ENCODE results near the gene RAD51B.

DNA sequence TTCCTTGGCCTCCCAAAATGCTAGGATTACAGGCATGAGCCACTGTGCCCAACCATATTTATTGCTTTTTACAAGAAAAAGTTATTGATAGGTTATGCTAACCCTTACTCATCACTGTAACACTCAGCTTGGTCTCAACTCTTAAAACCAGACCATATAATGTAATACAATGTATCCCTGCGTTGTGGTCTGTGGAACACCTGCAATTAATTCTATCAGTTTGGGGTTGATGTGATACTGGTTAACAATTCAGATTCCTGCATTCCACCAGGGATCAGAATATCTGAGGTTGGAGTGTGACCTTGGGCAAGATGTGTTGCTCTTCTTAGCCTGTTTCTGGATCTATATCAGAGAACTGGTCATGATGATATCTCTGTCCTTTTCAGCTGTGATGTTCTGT is 419.0 kb downstream of the RAD51B start:
- no peak for TF ChIP-seq EZH2 (IDR thresholded peaks at IDR 0.05)
- no peak for TF ChIP-seq FOXP2 (optimal IDR thresholded peaks at IDR 0.05; ENCODE audit: control extremely low read depth, extremely low read length, insufficient read depth)
- no peak for TF ChIP-seq POLR2AphosphoS5 (IDR thresholded peaks at IDR 0.05; ENCODE audit: borderline replicate concordance, low read depth, low read length)
